DMS153 (cell line): ENCODE data around the gene E2F7.

Experiments
- DNase-seq: peaks from one replicate; lab custom pipeline; 2025; lab: John Stamatoyannopoulos, UW

E2F7 gene

GRCh38 chr12:77062846-77063461 lies 2.4 kb downstream of the E2F7 start:
- peak; percentile 72 for DNase-seq

DNA sequence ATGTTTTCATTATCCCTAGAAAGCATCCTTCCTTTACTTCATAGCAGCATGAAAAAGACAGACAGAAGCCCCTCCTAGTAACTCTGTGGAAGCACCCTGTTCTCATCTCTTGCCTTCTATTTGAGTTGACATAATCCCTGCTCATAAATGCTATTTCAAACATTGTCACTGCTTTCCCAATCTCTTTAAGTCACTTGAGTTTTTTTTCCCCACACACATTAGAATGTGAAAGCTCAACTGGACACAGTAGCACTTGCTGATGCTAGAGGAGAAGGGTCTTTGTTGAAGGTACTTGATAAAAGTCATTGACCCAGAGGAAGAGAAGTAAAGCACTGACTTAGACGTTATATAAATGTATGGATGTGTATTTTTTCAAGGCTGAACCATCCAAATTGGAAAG lies 3.0 kb downstream of the E2F7 start:
- DNase-seq = no peak

- no peak for DNase-seq
Observed at GRCh38 chr12:77060883-77061240, 4.5 kb downstream of the E2F7 start.

- DNase-seq = no peak
Observed at GRCh38 chr12:77060136-77060882, 5.1 kb downstream of the E2F7 start.

- DNase-seq = no peak
Observed at GRCh38 chr12:77058740-77059139, 6.6 kb downstream of the E2F7 start.

DNA sequence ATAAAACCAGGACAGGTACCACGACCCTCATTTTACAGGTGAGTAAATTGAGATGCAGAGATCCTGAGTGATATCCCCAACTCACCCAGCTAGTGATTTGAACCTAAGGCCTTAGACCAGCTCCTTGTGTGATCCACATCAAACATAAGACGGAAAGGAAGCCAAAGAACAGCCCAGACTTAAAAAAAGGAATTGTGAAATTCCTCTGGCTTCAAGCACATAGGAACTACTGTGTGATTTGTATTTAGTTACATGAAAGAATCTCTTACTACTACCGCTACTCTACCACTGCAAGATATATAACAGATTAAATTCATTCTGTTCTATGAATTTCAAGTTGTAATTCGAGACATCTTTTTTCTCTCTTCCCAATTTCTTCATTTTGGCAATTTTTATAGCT lies 10.5 kb downstream of the E2F7 start:
- DNase-seq = no peak

DNA sequence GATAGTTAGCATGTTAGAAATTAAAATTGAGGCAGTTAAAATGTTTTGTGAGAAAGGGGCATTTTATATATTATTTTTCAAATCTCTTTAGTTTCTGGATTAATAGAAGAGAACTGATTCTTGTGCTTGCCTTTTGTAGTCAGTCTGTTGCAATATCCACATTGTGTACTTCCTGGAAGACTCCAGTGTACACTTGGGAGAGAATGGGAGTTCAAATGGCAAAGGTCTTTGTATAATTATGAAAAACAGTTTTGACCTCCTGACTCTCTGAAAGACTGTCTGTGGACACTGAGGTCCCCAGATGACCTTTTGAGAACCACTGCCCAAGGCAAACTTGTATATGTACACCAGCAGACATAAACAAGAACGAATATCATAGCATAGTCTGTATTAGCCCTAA lies 12.1 kb downstream of the E2F7 start:
- no peak for DNase-seq

- DNase-seq = peak; percentile 46
Observed at GRCh38 chr12:77049767-77050353, 15.5 kb downstream of the E2F7 start.

- DNase-seq = no peak
Observed at GRCh38 chr12:77047341-77048109, 17.8 kb downstream of the E2F7 start.

GRCh38 chr12:77046468-77046867 lies 18.9 kb downstream of the E2F7 start:
- no peak for DNase-seq

DNA sequence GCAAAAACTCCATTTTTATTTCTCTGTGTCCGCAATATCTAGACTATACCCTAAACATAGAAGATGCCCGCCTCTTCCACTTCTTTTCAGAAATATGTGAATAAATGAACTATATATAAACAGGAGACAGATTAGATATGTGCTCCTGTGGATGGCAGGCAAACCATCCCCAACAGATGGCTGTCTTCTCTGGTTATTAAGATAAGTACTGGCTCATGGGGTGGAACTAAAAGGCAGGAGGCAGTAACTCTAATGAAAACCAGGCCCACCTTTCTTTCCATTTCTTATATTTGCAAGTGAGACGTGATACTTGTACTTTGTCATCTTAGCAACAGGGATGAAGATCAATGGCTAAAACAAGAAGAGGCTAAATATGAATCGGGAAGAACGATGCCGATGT lies 20.2 kb downstream of the E2F7 start:
- no peak for DNase-seq

DNA sequence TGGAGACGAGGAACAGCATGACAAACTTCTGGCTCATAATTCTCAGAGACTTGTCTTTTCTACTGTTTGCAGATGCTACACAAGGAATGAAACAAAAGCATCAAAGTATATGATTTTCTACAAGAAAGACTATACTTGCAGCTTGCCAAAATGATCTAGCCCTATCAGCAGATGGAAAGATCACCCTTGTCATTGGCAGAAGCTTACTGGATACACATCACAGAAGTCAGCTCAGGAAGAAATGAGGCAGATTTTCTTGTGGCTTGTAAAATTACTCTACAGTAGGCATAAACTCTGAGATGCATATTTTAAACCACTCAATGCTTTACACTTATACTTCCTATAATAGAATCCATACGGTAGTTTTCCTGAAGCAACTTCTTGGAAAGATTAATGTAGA lies 20.6 kb downstream of the E2F7 start:
- no peak for DNase-seq

- no peak for DNase-seq
Observed at GRCh38 chr12:77042833-77043232, 22.5 kb downstream of the E2F7 start.

DNA sequence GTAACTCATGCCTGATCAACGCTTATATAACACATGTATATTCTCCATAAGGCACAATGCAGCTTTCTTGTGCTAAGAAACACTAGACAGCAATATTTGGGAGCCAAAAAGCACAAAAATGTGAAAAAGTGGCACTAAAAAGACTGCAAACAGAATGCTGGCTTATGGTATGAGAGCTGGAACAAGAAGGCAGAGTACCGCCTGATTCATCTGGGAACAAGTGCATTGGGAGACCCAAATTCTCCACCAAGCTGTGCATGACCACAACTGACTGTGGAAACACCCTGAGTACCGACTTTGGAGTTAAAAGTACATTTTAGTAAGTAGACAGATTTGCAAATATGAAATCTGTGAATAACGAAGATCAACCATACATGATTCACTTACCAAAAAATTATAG lies 25.1 kb downstream of the E2F7 start:
- DNase-seq = no peak

- no peak for DNase-seq
Observed at GRCh38 chr12:77035226-77035625, 30.1 kb downstream of the E2F7 start.

DNA sequence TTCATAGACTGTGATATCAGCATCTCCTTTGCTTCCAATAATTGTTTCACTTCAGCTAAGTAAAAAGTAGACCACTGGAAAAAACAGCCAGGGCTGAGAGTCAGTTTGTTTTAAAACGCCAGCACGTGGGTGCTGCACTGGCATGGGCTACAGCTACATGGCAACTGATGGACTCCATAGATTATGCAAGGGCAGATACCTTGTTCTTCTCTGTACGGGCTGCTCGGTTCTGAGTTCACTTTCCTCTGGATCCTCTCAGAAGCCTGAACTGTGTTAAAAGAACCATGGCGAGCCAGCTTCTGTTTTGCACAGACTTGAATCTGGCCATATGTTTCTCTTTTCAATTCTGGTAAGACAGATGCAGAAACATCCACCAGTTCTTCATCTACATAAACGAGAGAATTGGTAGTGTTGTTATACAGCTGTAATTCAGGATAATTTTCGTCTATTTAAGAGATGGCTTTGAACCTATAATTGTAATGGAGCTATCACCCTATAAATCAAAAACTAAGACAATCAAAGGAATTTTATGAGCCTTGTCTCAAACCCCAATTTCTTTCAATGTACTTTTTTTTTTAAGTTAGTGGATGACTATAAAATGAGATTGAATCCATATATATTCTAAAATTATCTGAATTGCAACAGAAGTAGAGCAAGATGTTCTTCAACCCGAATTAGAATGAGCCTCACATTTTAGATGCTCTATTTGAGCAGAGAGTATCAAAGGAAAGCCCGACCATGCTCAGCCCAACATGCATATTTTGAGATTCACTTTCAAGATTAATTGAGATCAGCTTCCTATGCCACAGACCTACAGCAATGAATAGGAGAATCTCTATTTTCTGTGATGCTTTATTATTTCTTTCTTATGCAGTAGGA lies 31.5 kb downstream of the E2F7 start:
- no peak for DNase-seq

GRCh38 chr12:77032406-77032805 lies 33.0 kb downstream of the E2F7 start:
- DNase-seq = no peak

DNA sequence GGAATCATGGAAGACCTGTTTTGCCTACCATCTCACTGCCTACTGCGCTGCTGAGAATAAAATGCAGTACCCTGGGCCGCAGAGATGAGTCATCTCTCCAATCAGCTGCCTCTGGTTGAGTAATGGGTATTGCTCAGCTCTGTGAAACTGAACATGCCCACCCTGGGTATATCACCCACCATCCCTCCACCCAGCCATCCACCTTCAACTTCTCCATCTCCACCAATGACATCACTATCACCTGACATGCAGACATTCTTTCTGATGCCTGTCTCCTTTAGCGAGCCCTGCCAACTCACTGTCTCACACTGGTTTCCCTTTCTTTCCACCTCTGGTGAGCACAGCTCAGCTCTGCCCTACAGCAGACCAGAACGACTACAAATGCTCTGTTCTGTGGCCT lies 33.6 kb downstream of the E2F7 start:
- no peak for DNase-seq

GRCh38 chr12:77025782-77026314 lies 39.5 kb downstream of the E2F7 start:
- no peak for DNase-seq

DNA sequence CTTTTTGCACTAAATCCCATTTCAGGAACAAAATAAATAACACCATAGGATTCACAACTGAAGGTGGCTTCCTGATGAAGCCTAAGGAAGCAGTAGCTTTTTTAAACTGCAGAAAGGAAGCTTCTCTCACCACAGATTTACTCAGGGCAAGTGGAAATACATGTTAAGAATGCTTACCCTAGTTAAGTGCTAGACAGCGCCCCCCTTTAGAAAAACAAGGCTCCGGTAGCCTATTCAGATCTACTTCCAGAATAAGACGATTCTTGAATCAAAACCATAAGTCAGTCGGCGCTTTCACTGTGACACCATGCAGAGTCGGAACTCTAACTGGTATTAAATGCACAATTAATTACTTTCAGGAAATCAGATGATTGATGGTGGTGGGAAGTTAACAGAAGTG lies 41.9 kb downstream of the E2F7 start:
- no peak for DNase-seq

- no peak for DNase-seq
Observed at GRCh38 chr12:77019920-77020319, 45.4 kb downstream of the E2F7 start.

DNA sequence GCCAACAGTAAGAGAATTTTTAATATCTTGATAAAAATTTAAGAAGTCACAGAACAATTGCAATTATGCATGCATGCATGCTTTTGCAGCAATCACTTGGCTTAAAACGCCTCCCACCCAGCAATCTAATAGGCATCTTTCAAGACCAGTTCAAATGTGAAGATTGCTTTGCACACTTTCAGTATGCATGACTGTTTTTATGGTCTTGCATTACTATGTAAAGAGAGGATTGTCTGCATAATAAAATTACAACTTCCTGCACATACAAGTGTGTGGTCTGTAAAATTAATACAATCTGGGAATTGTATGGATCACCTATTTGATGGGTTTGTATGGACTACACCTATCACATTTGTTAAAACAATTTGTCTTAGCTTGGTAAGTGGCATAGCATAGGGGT lies 48.8 kb downstream of the E2F7 start:
- DNase-seq = no peak
